GM18519 (cell line): ENCODE results near the gene ZC4H2.
"Not testable (repeated sequence)": the region's sequence is repeated elsewhere in the genome, so short reads cannot be mapped to it uniquely, and the experiment has no call there.

Source experiments
- ATAC-seq: cut with Tn5 transposase; IDR thresholded peaks from one replicate; pipeline ENCODE4 v1.9.1; 2021; ENCODE audit warnings: mild to moderate bottlenecking, moderate library complexity; ENCODE audit not compliant: unreplicated experiment, low FRiP score

Gene ZC4H2

GRCh38 chrX:64975989-64976672 lies at the start of gene ZC4H2:
Gene ZC4H2 (minus strand): TSS chrX:64976450. CDS start chrX:64976377, 73 bp downstream.
- ATAC-seq: peak; percentile 100

DNA sequence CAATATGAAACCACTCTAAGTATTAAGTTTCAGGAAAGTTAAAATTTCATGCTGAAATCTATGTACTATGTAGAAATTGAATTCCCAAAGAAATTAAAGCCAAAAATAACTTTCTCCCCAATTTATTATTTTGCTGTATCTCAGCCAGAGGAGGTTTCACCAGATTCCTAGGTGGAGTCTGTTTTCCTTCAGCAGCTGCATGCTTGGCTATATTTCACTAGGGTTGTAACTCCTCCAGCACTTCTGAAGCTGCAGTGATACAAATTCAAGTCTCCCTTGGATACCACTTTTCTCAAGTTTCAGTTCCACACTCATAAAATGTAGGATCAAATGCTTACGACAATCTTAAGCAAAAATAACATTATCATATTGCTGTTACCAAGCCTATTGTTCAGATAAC lies 41.2 kb upstream of the ZC4H2 start:
- ATAC-seq: no peak

DNA sequence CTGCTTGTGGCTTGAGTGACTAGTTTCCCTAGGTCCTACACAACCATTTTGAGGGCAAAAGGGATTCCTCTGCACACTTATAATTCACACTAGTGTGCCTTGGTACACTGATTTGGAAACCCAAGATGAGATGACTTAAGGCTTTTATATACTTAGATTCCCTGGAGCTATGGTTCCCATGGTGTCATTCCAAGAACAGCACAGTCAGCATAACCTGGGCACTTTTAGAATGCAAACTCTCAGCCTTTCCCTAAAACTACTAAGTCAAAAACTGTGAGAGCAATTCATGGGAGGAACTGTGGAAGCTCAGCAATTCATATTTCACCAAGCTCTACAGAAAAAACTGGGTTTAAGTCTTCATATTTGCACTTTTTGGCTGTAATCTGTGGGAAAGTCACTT lies 38.0 kb upstream of the ZC4H2 start:
- ATAC-seq: no peak

DNA sequence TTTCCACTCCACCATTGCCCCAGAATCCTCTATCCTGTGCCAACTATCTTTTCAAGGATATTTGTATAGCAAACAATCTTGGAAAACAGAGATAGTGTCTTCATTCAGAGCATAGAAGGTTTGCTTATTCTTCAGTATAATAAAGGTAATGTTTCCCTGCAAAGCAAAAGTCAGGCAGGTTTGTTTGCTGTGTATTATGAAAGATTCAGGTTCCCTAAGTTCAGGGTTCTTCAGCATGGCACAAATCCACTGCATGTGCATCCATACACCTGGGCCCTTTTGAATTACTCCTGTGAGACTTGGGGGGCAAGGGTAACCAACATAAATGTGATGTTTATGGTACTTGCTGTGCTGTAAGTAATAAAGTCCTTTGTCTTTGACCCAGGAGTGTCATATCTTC lies 33.2 kb upstream of the ZC4H2 start:
- ATAC-seq: no peak

- ATAC-seq: not testable (repeated sequence)
Observed at GRCh38 chrX:65002208-65002607, 26.0 kb upstream of the ZC4H2 start.

DNA sequence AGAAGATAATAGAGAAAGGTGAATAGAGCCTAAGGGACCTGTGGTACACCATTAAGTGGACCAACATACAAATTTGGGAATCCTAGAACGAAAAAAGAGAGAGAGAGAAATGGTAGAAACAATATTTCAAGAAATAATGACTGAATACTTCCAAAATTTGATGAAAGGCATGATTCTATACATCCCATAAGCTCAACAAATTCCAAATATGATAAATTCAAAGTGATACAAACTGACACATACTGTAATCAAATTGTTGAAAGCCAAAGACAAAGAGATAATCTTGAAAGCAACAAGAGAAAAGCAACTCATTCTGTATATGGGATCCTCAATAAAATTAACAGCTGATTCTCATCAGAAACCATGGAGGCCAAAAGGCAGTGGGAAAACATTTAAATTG lies 20.6 kb upstream of the ZC4H2 start:
- no peak for ATAC-seq

GRCh38 chrX:64994131-64994798 lies 18.0 kb upstream of the ZC4H2 start:
- ATAC-seq: no peak

DNA sequence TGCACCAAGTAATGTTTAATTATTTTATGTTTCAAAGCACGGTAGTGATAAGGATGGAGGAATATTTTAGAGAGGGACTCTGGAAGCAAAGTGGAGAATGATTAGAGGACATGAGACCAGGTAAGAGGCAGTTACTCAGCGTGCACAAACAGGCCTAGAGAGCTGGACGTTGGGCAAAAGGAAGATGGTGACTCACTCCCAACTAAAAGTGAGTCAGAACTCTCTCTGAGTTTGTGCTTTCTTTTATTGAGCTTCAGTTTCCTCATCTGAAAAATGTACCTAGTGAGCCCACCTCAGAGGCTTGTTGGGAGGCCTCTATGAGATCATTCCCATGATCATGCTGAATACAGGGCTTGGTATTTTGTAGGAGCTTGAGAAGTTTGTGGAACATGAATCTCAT lies 1.6 kb upstream of the ZC4H2 start:
- no peak for ATAC-seq

GRCh38 chrX:64977051-64977450 lies 801 bp upstream of the ZC4H2 start:
- no peak for ATAC-seq

- peak; percentile 14 for ATAC-seq
Observed at GRCh38 chrX:64976673-64977040, 407 bp upstream of the ZC4H2 start.

DNA sequence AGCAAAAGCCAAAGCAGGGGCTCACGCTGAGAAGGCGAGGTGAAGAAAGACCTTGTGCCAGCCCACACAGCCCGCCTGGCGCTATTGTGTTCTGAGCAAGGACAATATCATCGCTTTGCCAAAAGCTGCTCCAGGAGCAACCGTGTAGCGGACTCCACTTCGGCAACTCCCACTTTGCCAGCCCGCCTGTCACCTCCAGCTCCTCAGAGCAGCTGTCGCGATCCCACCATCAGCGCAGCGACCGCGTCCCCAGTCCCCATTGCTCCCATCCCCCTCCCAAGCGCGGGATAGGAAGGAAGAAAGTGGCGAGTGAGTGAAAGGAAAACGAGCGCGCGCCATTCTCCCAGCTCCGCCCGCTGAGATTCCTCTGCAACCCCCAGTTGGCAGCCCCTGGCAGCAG lies 759 bp downstream of the ZC4H2 start:
- no peak for ATAC-seq

DNA sequence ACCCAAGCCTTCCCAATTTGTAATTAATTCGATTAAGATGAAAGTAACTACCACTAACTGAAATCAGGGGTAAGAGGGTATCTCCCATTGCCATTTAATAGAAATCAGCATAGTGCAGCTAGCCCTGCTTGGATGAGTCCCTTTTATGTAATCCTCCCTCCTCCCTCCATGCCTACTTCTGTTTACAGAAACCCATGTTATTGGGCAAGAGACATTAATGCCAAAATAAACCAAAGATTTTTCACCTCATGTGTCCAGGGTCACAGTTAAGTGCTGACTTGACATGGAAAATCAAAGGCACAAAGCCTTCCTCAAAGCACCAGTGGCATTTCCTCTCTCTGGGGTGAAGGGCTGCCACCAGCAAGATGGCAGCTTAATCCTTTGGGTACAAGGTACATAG lies 50.8 kb downstream of the ZC4H2 start:
- no peak for ATAC-seq

- ATAC-seq: no peak
Observed at GRCh38 chrX:64908121-64908520, 68.1 kb downstream of the ZC4H2 start.

GRCh38 chrX:64894454-64895038 lies 81.7 kb downstream of the ZC4H2 start:
- ATAC-seq: peak; percentile 75

GRCh38 chrX:64885850-64886249 lies 90.4 kb downstream of the ZC4H2 start:
- ATAC-seq: no peak

DNA sequence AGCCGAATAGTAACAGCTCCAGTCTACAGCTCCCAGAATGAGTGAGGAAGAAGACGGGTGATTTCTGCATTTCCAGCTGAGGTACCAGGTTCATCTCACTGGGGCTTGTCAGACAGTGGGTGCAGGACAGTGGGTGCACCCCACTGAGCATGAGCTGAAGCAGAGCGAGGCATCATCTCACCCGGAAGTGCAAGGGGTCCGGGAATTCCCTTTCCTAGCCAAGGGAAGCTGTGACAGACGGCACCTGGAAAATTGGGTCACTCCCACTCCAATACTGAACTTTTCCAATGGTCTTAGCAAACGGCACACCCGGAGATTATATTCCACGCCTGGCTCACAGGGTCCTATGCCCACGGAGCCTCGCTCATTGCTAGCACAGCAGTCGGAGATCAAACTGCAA lies 97.5 kb downstream of the ZC4H2 start:
- ATAC-seq: not testable (repeated sequence)

- ATAC-seq: no peak
Observed at GRCh38 chrX:64867217-64867616, 109.0 kb downstream of the ZC4H2 start.
